Left lung (tissue), 10 donors: ENCODE data around the gene PNMA1. TPM values are rescaled to one million over a fixed set of nuclear protein-coding genes. Genes with fewer than 3 reads are reported as not detected.

Experiments
- ATAC-seq: fragments of 200-7000 bp; cut with Tn5 transposase; one replicate; pipeline ENCODE4 v1.9.1; 2020; ENCODE audit warnings: moderate library complexity
- DNase-seq, 4 donors: peaks; one replicate each; pipeline ENCODE4 v3.0.0-alpha.2; 2013 to 2020
- H3K27ac ChIP-seq, 2 donors: fragments of 200-600 bp; sonication (generic) in 1 of 2; one replicate each; pipeline versions ENCODE4 v1.5.0 to v1.8.0; 2020 to 2021
- H3K27me3 ChIP-seq, 2 donors: fragments of 200-600 bp; sonication (generic) in 1 of 2; one replicate each; pipeline versions ENCODE4 v1.5.0 to v1.8.0; 2020 to 2021
- H3K36me3 ChIP-seq, 2 donors: fragments of 200-600 bp; sonication (generic) in 1 of 2; one replicate each; pipeline versions ENCODE4 v1.5.0 to v1.8.0; 2020 to 2021
- H3K4me1 ChIP-seq, 2 donors: fragments of 200-600 bp; one replicate each; pipeline ENCODE4 v1.8.0; 2021
- H3K4me3 ChIP-seq, 2 donors: fragments of 200-600 bp; sonication (generic) in 1 of 2; one replicate each; pipeline versions ENCODE4 v1.5.0 to v1.8.0; 2020 to 2021; ENCODE audit warnings: mild to moderate bottlenecking in 1 of 2
- H3K9me3 ChIP-seq, 2 donors: fragments of 200-600 bp; sonication (generic) in 1 of 2; one replicate each; pipeline versions ENCODE4 v1.5.0 to v1.8.0; 2020 to 2021
- CTCF ChIP-seq, 2 donors: fragments of 200-600 bp; sonication (generic) in 1 of 2; IDR thresholded peaks; one replicate each; pipeline versions ENCODE4 v1.5.0 to v1.8.0; 2021; ENCODE audit warnings: antibody characterized with exemption in 2 of 2
- intact Hi-C, 2 donors: fragments of 100-400 bp; cut with DNase I; formaldehyde crosslinking; loops; one replicate each; pipeline versions ENCODE4 v1.11.2 to v1.14.2; 2022
- polyA plus RNA-seq, 6 donors: library from polyadenylated mRNA; unstranded; fragments of 120-200 nt; gene quantifications; one replicate each; pipeline ENCODE4 v1.2.1, GENCODE V29; 2013; ENCODE audit not compliant: insufficient read length in 6 of 6
- total RNA-seq, 2 donors: library from RNA; stranded (reverse); fragmentation: NEBNext Ultra II Directional; extraction: Animal tissue kit (Norgen Biotek cat#: 25700); gene quantifications; one replicate each; pipeline ENCODE4 v1.2.1, GENCODE V29; 2021
- donor health status: DM: no; HTN: yes; CAD: no.
- donor health status: DM: no; HTN: no; CAD: no.

PNMA1 gene
- total and polyA plus RNA-seq, 8 donors, result 30.8 to 56.3 (median 46.2) TPM

- Histone ChIP-seq H3K27ac (no peak overlapping the region), H3K9me3 (no peaks in the 10 kb centered on the region), H3K4me3 (no peak overlapping the region), H3K27me3 (no peaks in the 10 kb centered on the region), H3K36me3 (peaks cover 0 to 82% of the 10 kb centered on the region in 2 donors), H3K4me1 (peaks cover 23 to 65% of the 10 kb centered on the region in 2 donors)
- no peak for ATAC-seq
- DNase-seq, result no peak
- intact Hi-C loops, result loop anchor here in 1 of 2 donors (5.0 kb wide), 1 partner anchor 100 kb away; no protein-coding TSS in a partner anchor
- no peak for TF ChIP-seq CTCF (IDR thresholded peaks at IDR 0.05)
Measured at GRCh38 chr14:73727166-73727565, 13.0 kb upstream of the PNMA1 start.

- Histone ChIP-seq H3K4me3 (no peak overlapping the region), H3K27ac (peak overlapping the region in 1 of 2 donors; percentile 80), H3K9me3 (no peaks in the 10 kb centered on the region), H3K27me3 (no peaks in the 10 kb centered on the region), H3K4me1 (peaks cover 23 to 65% of the 10 kb centered on the region in 2 donors), H3K36me3 (peaks cover 4 to 82% of the 10 kb centered on the region in 2 donors)
- no peak for TF ChIP-seq CTCF (IDR thresholded peaks at IDR 0.05)
- DNase-seq (no peak), ATAC-seq (no peak)
- intact Hi-C loops, result loop anchor here in 1 of 2 donors (5.0 kb wide), 1 partner anchor 101 kb away; no protein-coding TSS in a partner anchor
Measured at GRCh38 chr14:73726025-73726961, 12.1 kb upstream of the PNMA1 start.

- intact Hi-C loops, result loop anchor here in 1 of 2 donors (5.0 kb wide), 1 partner anchor 102 kb away; no protein-coding TSS in a partner anchor
- ATAC-seq, result no peak
- Histone ChIP-seq H3K4me1 (peaks cover 23 to 59% of the 10 kb centered on the region in 2 donors), H3K9me3 (no peaks in the 10 kb centered on the region), H3K27me3 (no peaks in the 10 kb centered on the region), H3K27ac (peak overlapping the region; percentile 69 to 80), H3K36me3 (peaks cover 9 to 82% of the 10 kb centered on the region in 2 donors), H3K4me3 (no peak overlapping the region)
- no peak for TF ChIP-seq CTCF (IDR thresholded peaks at IDR 0.05)
- no peak for DNase-seq
Measured at GRCh38 chr14:73725116-73726024, 11.2 kb upstream of the PNMA1 start.

- Histone ChIP-seq H3K27me3 (no peaks in the 10 kb centered on the region), H3K4me3 (no peak overlapping the region), H3K36me3 (peaks cover 9 to 84% of the 10 kb centered on the region in 2 donors), H3K4me1 (peaks cover 23 to 59% of the 10 kb centered on the region in 2 donors), H3K9me3 (no peaks in the 10 kb centered on the region), H3K27ac (peak overlapping the region; percentile 69 to 80)
- no peak for TF ChIP-seq CTCF (IDR thresholded peaks at IDR 0.05)
- DNase-seq (no peak), ATAC-seq (no peak)
- intact Hi-C loops, result loop anchor here in 1 of 2 donors (5.0 kb wide), 1 partner anchor 103 kb away; no protein-coding TSS in a partner anchor
Measured at GRCh38 chr14:73724696-73725095, 10.5 kb upstream of the PNMA1 start.
